AG09319 (cell line): ENCODE results near the gene VSNL1.

Source experiments
- DNase-seq: peaks from one replicate; pipeline ENCODE4 v3.0.0-alpha.2; 2010; ENCODE audit warnings: low read depth; ENCODE audit errors: extremely low read depth
- CTCF ChIP-seq: IDR thresholded peaks from 2 replicates; pipeline ENCODE4 v1.5.1; 2011; ENCODE audit warnings: low read depth, mild to moderate bottlenecking, inconsistent platforms, low read length, moderate library complexity

Gene VSNL1

GRCh38 chr2:17630089-17630488 is 89.6 kb downstream of the VSNL1 start:
- DNase-seq, result no peak
- TF ChIP-seq CTCF, result no peak

- TF ChIP-seq CTCF, result no peak
- DNase-seq, result no peak
These were observed 94.5 kb downstream of the VSNL1 start for GRCh38 chr2:17634997-17635396.

GRCh38 chr2:17636257-17636656 is 95.8 kb downstream of the VSNL1 start:
- TF ChIP-seq CTCF, result no peak
- DNase-seq, result no peak

GRCh38 chr2:17637131-17637906 is 96.8 kb downstream of the VSNL1 start:
- TF ChIP-seq CTCF, result no peak
- no peak for DNase-seq

- no peak for TF ChIP-seq CTCF
- no peak for DNase-seq
These were observed 97.8 kb downstream of the VSNL1 start for GRCh38 chr2:17638196-17638743.

GRCh38 chr2:17640406-17640805 is 99.9 kb downstream of the VSNL1 start:
- no peak for DNase-seq
- TF ChIP-seq CTCF, result no peak

- DNase-seq, result peak; percentile 75
- TF ChIP-seq CTCF, result no peak; the same call in 1 of the 2 replicates
These were observed 102.6 kb downstream of the VSNL1 start for GRCh38 chr2:17643031-17643615.
